ENCODE results near the gene ADAMTS13. TPM values are rescaled to one million over a fixed set of nuclear protein-coding genes. Genes with fewer than 3 reads are reported as not detected.

The ADAMTS13 gene
- total RNA-seq, 3 donors from 2014 or later, result 0.60 to 0.91 (median 0.79) TPM

DNA sequence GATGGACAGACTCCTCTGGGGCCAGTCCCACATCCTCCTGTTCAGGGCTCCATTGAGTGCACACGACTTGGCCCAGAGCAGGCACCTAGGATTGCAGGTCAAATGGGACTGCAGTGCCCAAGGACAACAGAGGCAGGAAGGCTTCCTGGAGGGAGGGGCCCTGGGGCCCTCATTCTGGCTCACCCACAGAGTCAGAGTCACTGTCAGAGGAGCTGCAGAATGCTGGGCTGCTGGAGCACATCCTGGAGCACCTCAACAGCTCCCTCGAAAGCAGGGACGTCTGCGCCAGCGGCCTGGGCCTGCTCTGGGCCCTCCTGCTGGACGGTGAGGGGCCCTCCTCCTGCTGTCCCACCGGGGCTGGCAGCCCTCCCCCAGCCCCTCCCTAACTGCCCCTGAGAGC, 19.5 kb upstream of the ADAMTS13 start:
- no peaks in the 10 kb centered on the region for H3K27me3 Mint-ChIP-seq (ENCODE audit: low read depth)
- DNase-seq (no peak), ATAC-seq (no peak)
- peaks cover 8% of the 10 kb centered on the region for H3K4me1 Mint-ChIP-seq (ENCODE audit: low read depth)
- peaks cover 17% of the 10 kb centered on the region for H3K36me3 Mint-ChIP-seq (ENCODE audit: insufficient read depth)
- no peak overlapping the region for H3K4me3 Mint-ChIP-seq
- no peaks in the 10 kb centered on the region for H3K9me3 Mint-ChIP-seq

- Mint-ChIP-seq H3K4me1 (ENCODE audit: low read depth) (peaks cover 9% of the 10 kb centered on the region), H3K9me3 (no peaks in the 10 kb centered on the region), H3K36me3 (ENCODE audit: insufficient read depth) (peaks cover 22% of the 10 kb centered on the region), H3K27me3 (ENCODE audit: low read depth) (no peaks in the 10 kb centered on the region), H3K4me3 (no peak overlapping the region)
- peak; percentile 62 for DNase-seq
- ATAC-seq, result peak; percentile 38 to 39
Measured at GRCh38 chr9:133403766-133404453, 18.3 kb upstream of the ADAMTS13 start.

- Mint-ChIP-seq H3K27me3 (ENCODE audit: low read depth) (no peaks in the 10 kb centered on the region), H3K4me1 (ENCODE audit: low read depth) (peaks cover 9% of the 10 kb centered on the region), H3K9me3 (no peaks in the 10 kb centered on the region), H3K36me3 (ENCODE audit: insufficient read depth) (peaks cover 22% of the 10 kb centered on the region), H3K4me3 (no peak overlapping the region)
- DNase-seq (no peak), ATAC-seq (no peak)
Measured at GRCh38 chr9:133404454-133405002, 17.6 kb upstream of the ADAMTS13 start.

DNA sequence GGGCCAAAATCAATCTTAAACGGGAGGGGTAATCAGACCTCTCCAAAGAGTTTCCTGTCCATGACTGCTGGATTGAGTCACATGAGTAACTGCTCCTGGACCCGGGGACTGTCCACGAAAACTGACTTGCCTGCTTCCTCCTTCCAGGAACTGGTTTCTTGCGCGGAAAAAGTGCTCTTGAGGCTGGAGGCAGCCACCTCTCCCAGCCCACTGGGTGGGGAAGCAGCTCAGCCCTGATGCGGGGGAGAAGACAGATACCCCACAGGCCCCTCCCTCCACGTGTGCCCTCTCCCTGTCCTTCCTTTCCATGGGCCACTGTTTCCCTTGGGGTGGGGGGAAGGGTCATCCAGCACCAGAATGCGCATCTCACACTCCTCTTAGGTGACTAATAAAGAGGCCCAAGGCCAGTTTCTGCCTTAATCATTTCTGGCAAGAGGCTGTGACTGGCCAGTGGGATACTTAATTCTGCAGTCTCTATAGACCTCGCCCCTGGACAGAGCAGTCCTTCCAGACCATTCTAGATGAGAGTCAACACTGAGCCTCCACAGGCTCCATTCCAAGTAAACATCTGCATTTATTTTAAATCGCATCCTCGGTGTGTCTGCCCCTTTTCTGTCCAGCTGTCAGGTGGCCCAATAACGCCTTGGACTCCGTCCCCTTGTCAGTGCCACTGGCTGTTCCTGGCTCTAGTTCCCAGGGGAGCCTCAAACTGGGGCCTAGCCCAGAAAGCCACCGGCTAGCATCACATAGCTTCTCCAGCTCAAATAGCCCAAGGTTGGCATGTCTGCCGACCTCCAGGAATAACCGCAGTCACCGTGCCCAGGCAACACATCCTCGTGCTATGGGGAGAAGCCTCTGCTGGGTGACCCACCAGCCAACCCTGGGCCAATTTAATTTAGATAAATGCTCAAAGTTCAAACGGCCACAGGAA, 16.4 kb upstream of the ADAMTS13 start:
- no peaks in the 10 kb centered on the region for H3K27me3 Mint-ChIP-seq (ENCODE audit: low read depth)
- peaks cover 34% of the 10 kb centered on the region for H3K36me3 Mint-ChIP-seq (ENCODE audit: insufficient read depth)
- DNase-seq (no peak), ATAC-seq (no peak)
- H3K9me3 Mint-ChIP-seq, result no peaks in the 10 kb centered on the region
- no peak overlapping the region for H3K4me3 Mint-ChIP-seq
- H3K4me1 Mint-ChIP-seq (ENCODE audit: low read depth), result peaks cover 9% of the 10 kb centered on the region

- Mint-ChIP-seq H3K36me3 (ENCODE audit: insufficient read depth) (peaks cover 38% of the 10 kb centered on the region), H3K4me1 (ENCODE audit: low read depth) (peaks cover 9% of the 10 kb centered on the region), H3K9me3 (no peaks in the 10 kb centered on the region), H3K27me3 (ENCODE audit: low read depth) (no peaks in the 10 kb centered on the region), H3K4me3 (no peak overlapping the region)
- ATAC-seq, result peak; percentile 92 to 95
- DNase-seq, result peak; percentile 80
Measured at GRCh38 chr9:133406480-133407307, 15.5 kb upstream of the ADAMTS13 start.

DNA sequence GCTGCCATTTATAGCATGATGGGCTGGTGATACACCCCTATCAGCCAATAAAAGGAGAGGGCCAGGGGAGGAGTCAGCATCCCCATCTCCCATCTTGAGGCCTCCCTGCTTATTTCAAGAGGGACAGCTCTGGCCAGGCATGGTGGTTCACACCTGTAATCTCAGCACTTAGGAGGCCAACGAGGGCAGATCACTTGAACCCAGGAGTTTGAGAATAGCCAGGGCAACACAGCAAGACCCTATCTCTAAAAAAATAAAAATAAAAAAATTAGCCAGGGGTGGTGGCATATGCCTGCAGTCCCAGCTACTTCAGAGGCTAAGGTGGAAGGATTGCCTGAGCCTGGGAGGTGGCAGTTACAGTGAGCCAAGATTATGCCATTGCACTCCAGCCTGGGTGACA, 14.1 kb upstream of the ADAMTS13 start:
- Mint-ChIP-seq H3K36me3 (ENCODE audit: insufficient read depth) (peaks cover 44% of the 10 kb centered on the region), H3K27me3 (ENCODE audit: low read depth) (no peaks in the 10 kb centered on the region), H3K4me3 (no peak overlapping the region), H3K9me3 (no peaks in the 10 kb centered on the region), H3K4me1 (ENCODE audit: low read depth) (peaks cover 9% of the 10 kb centered on the region)
- no peak for ATAC-seq
- no peak for DNase-seq

- ATAC-seq (no peak), DNase-seq (no peak)
- H3K4me3 Mint-ChIP-seq, result peak overlapping the region; percentile 94
- H3K4me1 Mint-ChIP-seq (ENCODE audit: low read depth), result peaks cover 45% of the 10 kb centered on the region
- H3K27me3 Mint-ChIP-seq (ENCODE audit: low read depth), result no peaks in the 10 kb centered on the region
- H3K9me3 Mint-ChIP-seq, result no peaks in the 10 kb centered on the region
- peaks cover 33% of the 10 kb centered on the region for H3K36me3 Mint-ChIP-seq (ENCODE audit: insufficient read depth)
Measured at GRCh38 chr9:133415170-133415569, 7.0 kb upstream of the ADAMTS13 start.

- no peaks in the 10 kb centered on the region for H3K9me3 Mint-ChIP-seq
- H3K4me3 Mint-ChIP-seq, result peak within 1 kb of the TSS; percentile 94
- DNase-seq (peak; percentile 77), ATAC-seq (peak; percentile 88 to 90)
- peaks cover 55% of the 10 kb centered on the region for H3K4me1 Mint-ChIP-seq (ENCODE audit: low read depth)
- H3K36me3 Mint-ChIP-seq (ENCODE audit: insufficient read depth), result peaks cover 17% of the 10 kb centered on the region
- H3K27me3 Mint-ChIP-seq (ENCODE audit: low read depth), result no peaks in the 10 kb centered on the region
Measured at GRCh38 chr9:133417541-133418461, 4.4 kb upstream of the ADAMTS13 start, which contains the start of gene REXO4. TSS of gene REXO4 (minus strand) at chr9:133418010. CDS start at chr9:133417844, 166 bp downstream.

DNA sequence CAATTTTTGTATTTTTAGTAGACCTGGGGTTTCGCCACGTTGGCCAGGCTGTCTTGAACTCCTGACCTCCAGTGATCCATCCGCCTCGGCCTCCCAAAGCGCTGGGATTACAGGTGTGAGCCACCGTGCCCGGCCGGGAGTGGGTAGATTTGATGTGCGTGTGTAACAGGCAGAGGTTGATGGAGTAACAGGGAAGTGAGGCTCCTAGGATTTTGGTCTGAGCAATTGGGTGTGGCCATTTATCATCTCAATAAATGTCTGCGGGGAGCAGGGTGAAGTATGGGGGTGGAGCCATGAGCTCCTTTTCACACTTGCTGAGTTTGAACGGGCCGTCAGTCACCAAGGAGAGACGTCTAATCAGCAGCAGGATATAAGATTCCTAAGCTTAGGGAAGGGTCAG, 3.2 kb upstream of the ADAMTS13 start:
- H3K36me3 Mint-ChIP-seq (ENCODE audit: insufficient read depth), result peaks cover 13% of the 10 kb centered on the region
- peaks cover 53% of the 10 kb centered on the region for H3K4me1 Mint-ChIP-seq (ENCODE audit: low read depth)
- H3K27me3 Mint-ChIP-seq (ENCODE audit: low read depth), result no peaks in the 10 kb centered on the region
- H3K9me3 Mint-ChIP-seq, result no peaks in the 10 kb centered on the region
- ATAC-seq, result no peak
- peak overlapping the region; percentile 94 for H3K4me3 Mint-ChIP-seq
- DNase-seq, result no peak

DNA sequence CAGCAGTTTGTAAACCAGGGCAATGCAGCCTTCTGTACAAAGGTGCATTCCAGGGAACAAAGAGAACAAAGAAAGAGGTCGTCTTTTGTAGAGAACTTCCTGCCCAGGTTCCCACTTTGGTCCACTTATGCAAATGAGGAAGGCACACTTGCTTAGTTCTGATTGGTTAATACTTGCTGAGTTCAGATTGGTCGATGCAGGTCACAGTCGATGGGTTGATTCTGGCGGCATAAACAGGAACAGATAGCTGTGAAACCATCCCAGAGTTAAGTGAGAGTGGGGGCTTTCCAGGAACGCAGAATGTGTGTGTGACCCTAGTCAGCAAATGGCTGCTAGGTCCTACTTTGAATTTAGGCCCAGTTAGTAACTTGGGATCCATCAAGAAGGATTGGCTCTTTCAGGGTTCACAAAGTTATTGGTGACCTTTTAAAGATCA, 1.8 kb upstream of the ADAMTS13 start:
- peaks cover 8% of the 10 kb centered on the region for H3K27me3 Mint-ChIP-seq (ENCODE audit: low read depth)
- no peaks in the 10 kb centered on the region for H3K9me3 Mint-ChIP-seq
- H3K4me3 Mint-ChIP-seq, result no peak overlapping the region
- DNase-seq, result no peak
- H3K36me3 Mint-ChIP-seq (ENCODE audit: insufficient read depth), result peaks cover 2% of the 10 kb centered on the region
- H3K4me1 Mint-ChIP-seq (ENCODE audit: low read depth), result peaks cover 41% of the 10 kb centered on the region
- no peak for ATAC-seq

GRCh38 chr9:133423216-133423615, 1.0 kb downstream of the ADAMTS13 start:
- no peak for ATAC-seq
- H3K4me3 Mint-ChIP-seq, result no peak overlapping the region
- peaks cover 26% of the 10 kb centered on the region for H3K4me1 Mint-ChIP-seq (ENCODE audit: low read depth)
- no peaks in the 10 kb centered on the region for H3K36me3 Mint-ChIP-seq (ENCODE audit: insufficient read depth)
- H3K27me3 Mint-ChIP-seq (ENCODE audit: low read depth), result peaks cover 34% of the 10 kb centered on the region
- DNase-seq, result no peak
- H3K9me3 Mint-ChIP-seq, result no peaks in the 10 kb centered on the region

DNA sequence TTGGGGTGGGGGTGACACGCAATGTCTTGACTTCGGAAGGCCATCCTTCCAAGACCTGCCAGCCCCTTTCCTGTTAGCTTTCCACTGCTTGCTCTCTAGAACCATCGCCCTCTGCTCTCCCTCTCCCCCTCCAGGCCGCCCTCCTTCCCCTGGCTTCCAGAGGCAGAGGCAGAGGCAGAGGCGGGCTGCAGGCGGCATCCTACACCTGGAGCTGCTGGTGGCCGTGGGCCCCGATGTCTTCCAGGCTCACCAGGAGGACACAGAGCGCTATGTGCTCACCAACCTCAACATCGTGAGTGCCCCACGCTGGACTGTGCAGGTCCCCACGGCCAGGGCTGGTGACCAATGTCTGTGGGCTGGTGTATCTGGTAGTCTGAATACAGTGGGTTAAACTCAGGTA, 2.0 kb downstream of the ADAMTS13 start:
- H3K4me3 Mint-ChIP-seq, result no peak overlapping the region
- no peaks in the 10 kb centered on the region for H3K9me3 Mint-ChIP-seq
- peaks cover 18% of the 10 kb centered on the region for H3K4me1 Mint-ChIP-seq (ENCODE audit: low read depth)
- DNase-seq, result no peak
- no peaks in the 10 kb centered on the region for H3K36me3 Mint-ChIP-seq (ENCODE audit: insufficient read depth)
- ATAC-seq, result no peak
- H3K27me3 Mint-ChIP-seq (ENCODE audit: low read depth), result peaks cover 34% of the 10 kb centered on the region

GRCh38 chr9:133425049-133425632, 3.0 kb downstream of the ADAMTS13 start:
- H3K4me3 Mint-ChIP-seq, result no peak overlapping the region

More at GRCh38 chr9:133425049-133425632, 3.0 kb downstream of the ADAMTS13 start:
- DNase-seq (no peak), ATAC-seq (no peak)
- peaks cover 17% of the 10 kb centered on the region for H3K4me1 Mint-ChIP-seq (ENCODE audit: low read depth)
- peaks cover 35% of the 10 kb centered on the region for H3K27me3 Mint-ChIP-seq (ENCODE audit: low read depth)
- H3K9me3 Mint-ChIP-seq, result no peaks in the 10 kb centered on the region
- no peaks in the 10 kb centered on the region for H3K36me3 Mint-ChIP-seq (ENCODE audit: insufficient read depth)

Data from activated T-cell treated with anti-CD3 and anti-CD28 coated beads, Interleukin-2, amount 50 U/mL, for 4 hours (primary cell).